NCI-H128 (cell line): Measurements from ENCODE around the gene OR56B4.
"Not testable (repeated sequence)": the region's sequence is repeated elsewhere in the genome, so short reads cannot be mapped to it uniquely, and the experiment has no call there.

ENCODE experiments used
- DNase-seq: peaks from one replicate; lab custom pipeline; 2025; ENCODE audit not compliant: unreplicated experiment; lab: John Stamatoyannopoulos, UW

Gene OR56B4

GRCh38 chr11:6143737-6144136 lies 36.3 kb downstream of the OR56B4 start:
- not testable (repeated sequence) for DNase-seq

- DNase-seq = no peak
Measured at GRCh38 chr11:6151117-6151516, 43.6 kb downstream of the OR56B4 start.

- DNase-seq = no peak
Measured at GRCh38 chr11:6152126-6152525, 44.6 kb downstream of the OR56B4 start.

- no peak for DNase-seq
Measured at GRCh38 chr11:6156628-6157359, 49.3 kb downstream of the OR56B4 start.
